ENCODE results near the gene GCNT4. TPM values are rescaled to one million over a fixed set of nuclear protein-coding genes. Genes with fewer than 3 reads are reported as not detected.

GCNT4 gene
- total RNA-seq, 1 experiment from 2014 or later = 0.63 TPM

DNA sequence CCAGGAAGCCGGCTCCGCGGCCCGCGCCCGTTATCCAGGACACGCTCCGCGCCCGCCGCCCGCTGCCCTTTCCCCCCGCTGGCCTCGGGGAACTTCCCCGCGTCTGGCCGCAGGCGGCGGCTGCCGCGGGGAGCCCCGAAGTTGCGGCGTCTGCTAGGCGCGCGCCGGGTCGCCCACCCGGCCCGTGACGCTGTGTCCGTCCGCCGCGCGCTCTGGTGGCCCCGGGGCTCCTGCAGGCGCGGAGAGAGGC is 621 bp upstream of the GCNT4 start:
- no peak for DNase-seq
- no peaks in the 10 kb centered on the region for H3K79me1 ChIP-seq (ENCODE audit: insufficient read depth, low read depth, low read length, poor library complexity, severe bottlenecking)
- Mint-ChIP-seq H3K4me3 (peak overlapping the region in 1 of 2 experiments; percentile 74; a peak in 3 of 5 replicates), H3K4me1 (peaks cover 52 to 54% of the 10 kb centered on the region in 2 experiments), H3K36me3 (ENCODE audit: insufficient read depth in 1 of 3, low read depth in 3 of 3) (peaks cover 0 to 4% (median 0%) of the 10 kb centered on the region in 3 experiments; a peak in 1 of 7 replicates), H3K27ac (no peak overlapping the region), H3K27me3 (ENCODE audit: low read depth) (peaks cover 37% of the 10 kb centered on the region), H3K9me3 (no peaks in the 10 kb centered on the region; a peak in 2 of 5 replicates)
- peaks cover 13% of the 10 kb centered on the region for H3K23me2 ChIP-seq (ENCODE audit: insufficient read length, low read depth, low read length, poor library complexity, severe bottlenecking)
- H3K9me3 ChIP-seq (ENCODE audit: control insufficient read depth, low read depth, low read length) = no peaks in the 10 kb centered on the region
- no peak overlapping the region for H2BK5ac ChIP-seq (ENCODE audit: insufficient read length, low read length)
- H2AFZ ChIP-seq (ENCODE audit: low read length) = no peak overlapping the region
- no peak overlapping the region for H4K8ac ChIP-seq (replicated peaks; ENCODE audit: insufficient read length, low read depth, low read length)
- peak overlapping the region; percentile 60; the same call in 1 of the 2 replicates for H3K14ac ChIP-seq (ENCODE audit: insufficient read depth, low read length)
- no peak overlapping the region for H3K27ac ChIP-seq (ENCODE audit: insufficient read length, low read depth, low read length)
- no peak overlapping the region for H3K18ac ChIP-seq (ENCODE audit: insufficient read length, low read depth, low read length)
- H2BK120ac ChIP-seq (ENCODE audit: low read depth, low read length, poor library complexity, severe bottlenecking) = no peak overlapping the region
- TF ChIP-seq, protein P1, sequence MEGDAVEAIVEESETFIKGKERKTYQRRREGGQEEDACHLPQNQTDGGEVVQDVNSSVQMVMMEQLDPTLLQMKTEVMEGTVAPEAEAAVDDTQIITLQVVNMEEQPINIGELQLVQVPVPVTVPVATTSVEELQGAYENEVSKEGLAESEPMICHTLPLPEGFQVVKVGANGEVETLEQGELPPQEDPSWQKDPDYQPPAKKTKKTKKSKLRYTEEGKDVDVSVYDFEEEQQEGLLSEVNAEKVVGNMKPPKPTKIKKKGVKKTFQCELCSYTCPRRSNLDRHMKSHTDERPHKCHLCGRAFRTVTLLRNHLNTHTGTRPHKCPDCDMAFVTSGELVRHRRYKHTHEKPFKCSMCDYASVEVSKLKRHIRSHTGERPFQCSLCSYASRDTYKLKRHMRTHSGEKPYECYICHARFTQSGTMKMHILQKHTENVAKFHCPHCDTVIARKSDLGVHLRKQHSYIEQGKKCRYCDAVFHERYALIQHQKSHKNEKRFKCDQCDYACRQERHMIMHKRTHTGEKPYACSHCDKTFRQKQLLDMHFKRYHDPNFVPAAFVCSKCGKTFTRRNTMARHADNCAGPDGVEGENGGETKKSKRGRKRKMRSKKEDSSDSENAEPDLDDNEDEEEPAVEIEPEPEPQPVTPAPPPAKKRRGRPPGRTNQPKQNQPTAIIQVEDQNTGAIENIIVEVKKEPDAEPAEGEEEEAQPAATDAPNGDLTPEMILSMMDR (conservative IDR thresholded peaks at IDR 0.05) = no peak; the same call in 2 of the 3 replicates
- H3T11ph ChIP-seq (ENCODE audit: low read length) = no peak overlapping the region
- no peak overlapping the region for H2AK5ac ChIP-seq (ENCODE audit: insufficient read length, low read length)
- H3K4ac ChIP-seq (ENCODE audit: low read depth, low read length) = no peak overlapping the region
- H4K91ac ChIP-seq (ENCODE audit: insufficient read length, low read depth, low read length) = no peak overlapping the region
- H3K79me2 ChIP-seq (ENCODE audit: insufficient read depth, low read length) = peaks cover 33% of the 10 kb centered on the region; the same call in 1 of the 2 replicates
- H3K9ac ChIP-seq (ENCODE audit: extremely low read depth, insufficient read length, low read length) = peak overlapping the region; percentile 90
- no peaks in the 10 kb centered on the region for H4K20me1 ChIP-seq (ENCODE audit: control insufficient read depth, insufficient read depth, insufficient read length)
- H3K4me1 ChIP-seq (ENCODE audit: insufficient read depth, low read length) = peaks cover 31% of the 10 kb centered on the region
- no peak overlapping the region for H3K56ac ChIP-seq (ENCODE audit: insufficient read length, low read depth, low read length)
- peak overlapping the region; percentile 76 for H3K4me2 ChIP-seq (ENCODE audit: insufficient read depth, insufficient read length, low read length)
- H4K5ac ChIP-seq (ENCODE audit: insufficient read length, low read depth, low read length) = no peak overlapping the region
- H2BK20ac ChIP-seq (ENCODE audit: low read depth, low read length, poor library complexity, severe bottlenecking) = no peak overlapping the region
- H2BK15ac ChIP-seq (ENCODE audit: low read depth, low read length) = no peak overlapping the region
- no CpG with 5 or more reads among the region's 40 CpGs for WGBS (ENCODE audit: extremely low coverage, insufficient read length, low lambda C conversion rate)
- H3K23ac ChIP-seq (ENCODE audit: insufficient read length, low read depth, low read length) = no peak overlapping the region
- H3K27me3 ChIP-seq (ENCODE audit: insufficient read depth, low read length) = no peaks in the 10 kb centered on the region; the same call in 1 of the 2 replicates
- H2BK12ac ChIP-seq (ENCODE audit: insufficient read length, low read depth, low read length) = no peak overlapping the region
